Measurements from ENCODE around the gene ELMO2.

DNA sequence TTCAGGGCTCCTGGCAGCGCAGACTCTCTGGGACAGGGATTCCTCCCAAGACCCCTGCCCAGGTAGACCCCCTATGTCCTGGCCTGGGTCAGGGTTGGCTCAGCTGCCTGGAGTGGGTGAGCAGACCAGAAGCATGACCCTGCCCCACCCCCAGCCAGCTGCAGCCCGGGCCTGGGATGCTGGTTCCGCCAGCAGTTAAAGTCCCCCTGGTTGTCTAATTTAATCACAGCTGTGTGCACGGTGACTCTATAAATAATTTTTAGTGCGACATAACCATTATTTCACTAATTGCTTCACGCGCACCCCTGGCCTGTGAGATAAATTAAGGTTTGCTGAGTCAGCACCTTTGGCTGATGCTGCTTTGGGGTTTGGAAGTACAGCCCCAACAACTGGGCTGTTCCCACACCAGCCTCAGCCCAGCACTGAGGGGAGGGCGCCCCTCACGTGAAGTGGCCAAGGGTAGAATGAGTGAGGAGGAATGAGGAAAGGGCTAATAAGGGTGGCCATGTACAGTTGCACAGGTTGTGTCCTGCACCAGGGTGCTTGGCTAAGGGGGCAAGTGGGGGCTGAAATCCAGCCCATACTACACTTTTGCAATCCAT is 72.0 kb downstream of the ELMO2 start:
- TF ChIP-seq EZH2phosphoT487 (IDR thresholded peaks at IDR 0.05; ENCODE audit: insufficient read depth, low read depth) (no peak), EZH2 (IDR thresholded peaks at IDR 0.05; ENCODE audit: insufficient read depth, poor library complexity, severe bottlenecking) (no peak)

Measured in GM23248 (cell line).